GM12892 (cell line): ENCODE measurements around the gene MBTPS2.

Experiments
- DNase-seq: peaks from one replicate; pipeline ENCODE4 v3.0.0; 2011; ENCODE audit not compliant: insufficient read length
- FAIRE-seq: peaks from 2 replicates; lab custom pipeline; 2011; peaks lifted over from hg19 to GRCh38; lab: Jason Lieb, UNC
- POLR2A ChIP-seq: IDR thresholded peaks from 2 replicates; pipeline ENCODE4 v1.6.1; 2011; ENCODE audit warnings: low read depth, low read length, control low read depth
- POLR2AphosphoS5 ChIP-seq: IDR thresholded peaks from 2 replicates; pipeline ENCODE4 v1.6.1; 2011; ENCODE audit warnings: low read depth, low read length, control low read depth
- TAF1 ChIP-seq: IDR thresholded peaks from 2 replicates; pipeline ENCODE4 v1.6.1; 2011; ENCODE audit warnings: low read depth, mild to moderate bottlenecking, control low read depth, low read length, borderline replicate concordance

Gene MBTPS2

GRCh38 chrX:21821875-21822274, 17.5 kb upstream of the MBTPS2 start:
- DNase-seq (no peak), FAIRE-seq (no peak)
- TF ChIP-seq POLR2AphosphoS5: no peak
- TF ChIP-seq TAF1: no peak
- TF ChIP-seq POLR2A: no peak

- DNase-seq (no peak), FAIRE-seq (no peak)
- no peak for TF ChIP-seq TAF1
- TF ChIP-seq POLR2AphosphoS5: no peak
- no peak for TF ChIP-seq POLR2A
These were observed 7.9 kb upstream of the MBTPS2 start for GRCh38 chrX:21831496-21831895.

GRCh38 chrX:21837056-21837455, 2.4 kb upstream of the MBTPS2 start:
- FAIRE-seq: no peak

GRCh38 chrX:21838937-21839333, 482 bp upstream of the MBTPS2 start:
- no peak for FAIRE-seq
- no peak for TF ChIP-seq POLR2A
- no peak for DNase-seq

More at GRCh38 chrX:21837056-21837455, 2.4 kb upstream of the MBTPS2 start:
- DNase-seq: no peak
- no peak for TF ChIP-seq TAF1
- no peak for TF ChIP-seq POLR2AphosphoS5
- TF ChIP-seq POLR2A: no peak

- FAIRE-seq (no peak), DNase-seq (no peak)
- TF ChIP-seq POLR2AphosphoS5: no peak
- no peak for TF ChIP-seq TAF1
- no peak for TF ChIP-seq POLR2A
These were observed 752 bp downstream of the MBTPS2 start for GRCh38 chrX:21840193-21840545.

GRCh38 chrX:21843179-21843578, 3.8 kb downstream of the MBTPS2 start:
- FAIRE-seq (no peak), DNase-seq (no peak)
- TF ChIP-seq POLR2AphosphoS5 (no peak), POLR2A (no peak), TAF1 (no peak)

GRCh38 chrX:21845096-21845495, 5.7 kb downstream of the MBTPS2 start:
- TF ChIP-seq POLR2AphosphoS5 (no peak), POLR2A (no peak), TAF1 (no peak)
- FAIRE-seq (no peak), DNase-seq (no peak)

GRCh38 chrX:21847342-21847741, 7.9 kb downstream of the MBTPS2 start:
- TF ChIP-seq TAF1 (no peak), POLR2AphosphoS5 (no peak), POLR2A (no peak)
- DNase-seq (no peak), FAIRE-seq (no peak)

- no peak for TF ChIP-seq POLR2AphosphoS5
- TF ChIP-seq POLR2A: no peak
- TF ChIP-seq TAF1: no peak
- DNase-seq (no peak), FAIRE-seq (no peak)
These were observed 14.2 kb downstream of the MBTPS2 start for GRCh38 chrX:21853578-21853977.

GRCh38 chrX:21855937-21856415, 16.6 kb downstream of the MBTPS2 start, which contains the start of gene YY2:
Gene YY2, plus strand, starts transcription at chrX:21855987. Its CDS starts 498 bp downstream, at chrX:21856485.
- DNase-seq (no peak), FAIRE-seq (no peak)
- TF ChIP-seq TAF1 (no peak), POLR2A (no peak), POLR2AphosphoS5 (no peak)

- DNase-seq: no peak
- TF ChIP-seq POLR2A (no peak), POLR2AphosphoS5 (no peak)
- FAIRE-seq: no peak
These were observed 17.1 kb downstream of the MBTPS2 start for GRCh38 chrX:21856504-21856903.

- no peak for FAIRE-seq
These were observed 23.8 kb downstream of the MBTPS2 start for GRCh38 chrX:21863241-21863640.

GRCh38 chrX:21865436-21865835, 26.0 kb downstream of the MBTPS2 start:
- FAIRE-seq: no peak
- DNase-seq: no peak
- TF ChIP-seq TAF1 (no peak), POLR2AphosphoS5 (no peak), POLR2A (no peak)

More at GRCh38 chrX:21863241-21863640, 23.8 kb downstream of the MBTPS2 start:
- DNase-seq: no peak
- no peak for TF ChIP-seq TAF1
- no peak for TF ChIP-seq POLR2AphosphoS5
- no peak for TF ChIP-seq POLR2A
